ENCODE data around the gene EEIG1. TPM values are rescaled to one million over a fixed set of nuclear protein-coding genes. Genes with fewer than 3 reads are reported as not detected.

The EEIG1 gene
- total and polyA plus RNA-seq, 9 of the 15 experiments (the other 6 are each of a cell fraction or from before 2014, with no cell fraction given), result 0.17 to 16.7 (median 3.6) TPM

- TF ChIP-seq, protein P1, sequence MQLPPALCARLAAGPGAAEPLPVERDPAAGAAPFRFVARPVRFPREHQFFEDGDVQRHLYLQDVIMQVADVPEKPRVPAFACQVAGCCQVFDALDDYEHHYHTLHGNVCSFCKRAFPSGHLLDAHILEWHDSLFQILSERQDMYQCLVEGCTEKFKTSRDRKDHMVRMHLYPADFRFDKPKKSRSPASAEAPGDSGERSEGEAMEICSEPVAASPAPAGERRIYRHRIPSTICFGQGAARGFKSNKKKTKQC (CRISPR knock-in tag; IDR thresholded peaks at IDR 0.05), result peak; percentile 72; the same call in 1 of the 2 replicates
- 0 out of 2 replicates have a peak, but pooled peaks have one; percentile 19 for TF ChIP-seq E2F1 (CRISPR knock-in tag; IDR thresholded peaks at IDR 0.05)
- TF ChIP-seq ATF1 (CRISPR knock-in tag; IDR thresholded peaks at IDR 0.05), result no peak
- 0 out of 2 replicates have a peak, but pooled peaks have one; percentile 23 for TF ChIP-seq ATF1 (tag; IDR thresholded peaks at IDR 0.05)
- TF ChIP-seq HMG20B (CRISPR knock-in tag; IDR thresholded peaks at IDR 0.05), result no peak
- no peak for TF ChIP-seq CBFA2T3 (IDR thresholded peaks at IDR 0.05)
- TF ChIP-seq, protein P2, sequence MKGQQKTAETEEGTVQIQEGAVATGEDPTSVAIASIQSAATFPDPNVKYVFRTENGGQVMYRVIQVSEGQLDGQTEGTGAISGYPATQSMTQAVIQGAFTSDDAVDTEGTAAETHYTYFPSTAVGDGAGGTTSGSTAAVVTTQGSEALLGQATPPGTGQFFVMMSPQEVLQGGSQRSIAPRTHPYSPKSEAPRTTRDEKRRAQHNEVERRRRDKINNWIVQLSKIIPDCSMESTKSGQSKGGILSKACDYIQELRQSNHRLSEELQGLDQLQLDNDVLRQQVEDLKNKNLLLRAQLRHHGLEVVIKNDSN (CRISPR knock-in tag; IDR thresholded peaks at IDR 0.05), result peak; percentile 66
- peak; percentile 100 for TF ChIP-seq NFIC (IDR thresholded peaks at IDR 0.05)
- TF ChIP-seq HNRNPH1 (optimal IDR thresholded peaks at IDR 0.05; ENCODE audit: low read depth, low read length), result no peak
- TF ChIP-seq, protein P3, sequence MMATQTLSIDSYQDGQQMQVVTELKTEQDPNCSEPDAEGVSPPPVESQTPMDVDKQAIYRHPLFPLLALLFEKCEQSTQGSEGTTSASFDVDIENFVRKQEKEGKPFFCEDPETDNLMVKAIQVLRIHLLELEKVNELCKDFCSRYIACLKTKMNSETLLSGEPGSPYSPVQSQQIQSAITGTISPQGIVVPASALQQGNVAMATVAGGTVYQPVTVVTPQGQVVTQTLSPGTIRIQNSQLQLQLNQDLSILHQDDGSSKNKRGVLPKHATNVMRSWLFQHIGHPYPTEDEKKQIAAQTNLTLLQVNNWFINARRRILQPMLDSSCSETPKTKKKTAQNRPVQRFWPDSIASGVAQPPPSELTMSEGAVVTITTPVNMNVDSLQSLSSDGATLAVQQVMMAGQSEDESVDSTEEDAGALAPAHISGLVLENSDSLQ (IDR thresholded peaks at IDR 0.05), result peak; percentile 48; the same call in 1 of the 2 replicates
- TF ChIP-seq PRMT5 (CRISPR knock-in tag; IDR thresholded peaks at IDR 0.05), result no peak
- TF ChIP-seq ZNF766 (CRISPR knock-in tag; conservative IDR thresholded peaks at IDR 0.05), result 0 out of 2 replicates have a peak, but pooled peaks have one; percentile 26
- no peak for TF ChIP-seq HNRNPUL1 (IDR thresholded peaks at IDR 0.05; ENCODE audit: low read length)
- TF ChIP-seq CBFB (CRISPR knock-in tag; IDR thresholded peaks at IDR 0.05), result no peak
- peak; percentile 53 for TF ChIP-seq SAP30 (IDR thresholded peaks at IDR 0.05; ENCODE audit: borderline replicate concordance, insufficient read depth, low read depth, low read length, poor library complexity, severe bottlenecking)
- TF ChIP-seq, protein P4, sequence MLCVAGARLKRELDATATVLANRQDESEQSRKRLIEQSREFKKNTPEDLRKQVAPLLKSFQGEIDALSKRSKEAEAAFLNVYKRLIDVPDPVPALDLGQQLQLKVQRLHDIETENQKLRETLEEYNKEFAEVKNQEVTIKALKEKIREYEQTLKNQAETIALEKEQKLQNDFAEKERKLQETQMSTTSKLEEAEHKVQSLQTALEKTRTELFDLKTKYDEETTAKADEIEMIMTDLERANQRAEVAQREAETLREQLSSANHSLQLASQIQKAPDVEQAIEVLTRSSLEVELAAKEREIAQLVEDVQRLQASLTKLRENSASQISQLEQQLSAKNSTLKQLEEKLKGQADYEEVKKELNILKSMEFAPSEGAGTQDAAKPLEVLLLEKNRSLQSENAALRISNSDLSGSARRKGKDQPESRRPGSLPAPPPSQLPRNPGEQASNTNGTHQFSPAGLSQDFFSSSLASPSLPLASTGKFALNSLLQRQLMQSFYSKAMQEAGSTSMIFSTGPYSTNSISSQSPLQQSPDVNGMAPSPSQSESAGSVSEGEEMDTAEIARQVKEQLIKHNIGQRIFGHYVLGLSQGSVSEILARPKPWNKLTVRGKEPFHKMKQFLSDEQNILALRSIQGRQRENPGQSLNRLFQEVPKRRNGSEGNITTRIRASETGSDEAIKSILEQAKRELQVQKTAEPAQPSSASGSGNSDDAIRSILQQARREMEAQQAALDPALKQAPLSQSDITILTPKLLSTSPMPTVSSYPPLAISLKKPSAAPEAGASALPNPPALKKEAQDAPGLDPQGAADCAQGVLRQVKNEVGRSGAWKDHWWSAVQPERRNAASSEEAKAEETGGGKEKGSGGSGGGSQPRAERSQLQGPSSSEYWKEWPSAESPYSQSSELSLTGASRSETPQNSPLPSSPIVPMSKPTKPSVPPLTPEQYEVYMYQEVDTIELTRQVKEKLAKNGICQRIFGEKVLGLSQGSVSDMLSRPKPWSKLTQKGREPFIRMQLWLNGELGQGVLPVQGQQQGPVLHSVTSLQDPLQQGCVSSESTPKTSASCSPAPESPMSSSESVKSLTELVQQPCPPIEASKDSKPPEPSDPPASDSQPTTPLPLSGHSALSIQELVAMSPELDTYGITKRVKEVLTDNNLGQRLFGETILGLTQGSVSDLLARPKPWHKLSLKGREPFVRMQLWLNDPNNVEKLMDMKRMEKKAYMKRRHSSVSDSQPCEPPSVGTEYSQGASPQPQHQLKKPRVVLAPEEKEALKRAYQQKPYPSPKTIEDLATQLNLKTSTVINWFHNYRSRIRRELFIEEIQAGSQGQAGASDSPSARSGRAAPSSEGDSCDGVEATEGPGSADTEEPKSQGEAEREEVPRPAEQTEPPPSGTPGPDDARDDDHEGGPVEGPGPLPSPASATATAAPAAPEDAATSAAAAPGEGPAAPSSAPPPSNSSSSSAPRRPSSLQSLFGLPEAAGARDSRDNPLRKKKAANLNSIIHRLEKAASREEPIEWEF (CRISPR knock-in tag; IDR thresholded peaks at IDR 0.05), result no peak
- TF ChIP-seq SMAD1 (IDR thresholded peaks at IDR 0.05; ENCODE audit: low read depth, low read length, partially characterized antibody), result peak; percentile 51
- no peak for TF ChIP-seq ZNF551 (CRISPR knock-in tag; IDR thresholded peaks at IDR 0.05)
- TF ChIP-seq, protein P5, sequence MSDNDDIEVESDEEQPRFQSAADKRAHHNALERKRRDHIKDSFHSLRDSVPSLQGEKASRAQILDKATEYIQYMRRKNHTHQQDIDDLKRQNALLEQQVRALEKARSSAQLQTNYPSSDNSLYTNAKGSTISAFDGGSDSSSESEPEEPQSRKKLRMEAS (CRISPR knock-in tag; IDR thresholded peaks at IDR 0.05), result 0 out of 2 replicates have a peak, but pooled peaks have one; percentile 12
Measured at GRCh38 chr9:127979333-127980059, 1.3 kb downstream of the EEIG1 start (continued).

All from K562 (cell line).